GM12801 (cell line): ENCODE results near the gene SYS1.

Source experiments
- CTCF ChIP-seq: IDR thresholded peaks from one replicate; pipeline ENCODE4 v1.5.1; 2011; ENCODE audit warnings: control low read depth; ENCODE audit not compliant: insufficient read length; ENCODE audit errors: extremely low read depth

SYS1 gene

GRCh38 chr20:45336530-45337366 is 26.2 kb upstream of the SYS1 start:
- TF ChIP-seq CTCF, result no peak

DNA sequence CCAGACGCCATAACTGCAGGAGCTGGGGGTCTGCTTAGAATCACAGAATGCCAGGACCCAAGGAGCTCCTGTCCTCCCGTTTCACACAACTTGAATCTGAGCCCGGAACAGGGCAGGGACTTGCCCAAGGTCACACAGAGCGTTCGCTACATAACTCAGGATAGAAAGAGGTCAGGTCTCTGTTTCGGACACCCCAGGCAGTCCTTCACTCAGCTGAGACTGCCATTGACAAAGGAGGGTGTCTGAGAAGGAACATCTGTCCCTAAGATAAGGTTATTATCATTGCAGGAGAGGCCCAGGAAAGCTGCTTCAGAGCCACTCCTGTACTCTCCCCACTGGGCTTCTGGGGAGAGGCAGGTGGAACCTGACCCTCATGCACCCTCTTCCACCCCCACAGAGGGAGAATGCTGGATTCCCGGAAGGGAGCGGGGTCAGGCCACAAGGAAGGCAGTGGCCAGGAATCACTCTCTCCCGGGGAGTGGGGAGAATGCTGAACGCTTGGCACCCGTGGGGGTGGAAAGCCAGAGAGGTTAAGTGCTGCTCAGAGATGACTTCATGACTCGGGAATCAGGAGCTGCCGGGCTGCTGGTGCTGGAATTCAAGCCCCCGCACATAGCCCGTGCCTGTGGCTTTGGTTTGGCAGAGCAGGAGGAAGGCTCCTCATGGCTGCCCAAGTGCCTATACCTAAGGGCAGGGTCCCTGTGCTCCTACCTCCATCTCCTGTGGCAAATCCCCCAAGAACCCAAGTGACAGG is 25.4 kb upstream of the SYS1 start:
- TF ChIP-seq CTCF, result no peak

- no peak for TF ChIP-seq CTCF
Measured at GRCh38 chr20:45338121-45339030, 24.6 kb upstream of the SYS1 start.

DNA sequence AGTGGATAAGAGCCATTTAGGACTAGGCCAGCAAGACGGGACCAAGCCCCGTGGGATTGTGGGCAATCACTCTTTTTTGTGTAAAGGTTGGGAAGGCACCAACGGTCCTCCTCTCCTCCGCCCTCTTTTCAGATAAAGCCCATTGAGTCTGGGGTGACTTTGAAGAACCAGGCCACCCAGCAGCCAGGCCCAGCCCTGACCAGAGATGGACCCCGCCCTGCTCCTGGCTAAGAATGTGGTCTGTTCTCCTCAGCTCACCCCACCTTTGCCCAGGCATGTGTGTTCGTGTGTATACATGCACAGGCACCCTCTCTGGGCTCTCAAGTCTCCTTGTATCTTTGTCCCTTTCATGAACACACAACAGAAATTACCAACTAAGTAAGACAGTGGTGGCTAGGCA is 23.9 kb upstream of the SYS1 start:
- TF ChIP-seq CTCF, result no peak

GRCh38 chr20:45339799-45340198 is 23.2 kb upstream of the SYS1 start:
- no peak for TF ChIP-seq CTCF

- no peak for TF ChIP-seq CTCF
Measured at GRCh38 chr20:45340236-45340847, 22.6 kb upstream of the SYS1 start.
